ENCODE measurements around the gene CFAP57.
A peak's percentile ranks its signal among the peaks of the same experiment; 100 is the strongest.

The CFAP57 gene

DNA sequence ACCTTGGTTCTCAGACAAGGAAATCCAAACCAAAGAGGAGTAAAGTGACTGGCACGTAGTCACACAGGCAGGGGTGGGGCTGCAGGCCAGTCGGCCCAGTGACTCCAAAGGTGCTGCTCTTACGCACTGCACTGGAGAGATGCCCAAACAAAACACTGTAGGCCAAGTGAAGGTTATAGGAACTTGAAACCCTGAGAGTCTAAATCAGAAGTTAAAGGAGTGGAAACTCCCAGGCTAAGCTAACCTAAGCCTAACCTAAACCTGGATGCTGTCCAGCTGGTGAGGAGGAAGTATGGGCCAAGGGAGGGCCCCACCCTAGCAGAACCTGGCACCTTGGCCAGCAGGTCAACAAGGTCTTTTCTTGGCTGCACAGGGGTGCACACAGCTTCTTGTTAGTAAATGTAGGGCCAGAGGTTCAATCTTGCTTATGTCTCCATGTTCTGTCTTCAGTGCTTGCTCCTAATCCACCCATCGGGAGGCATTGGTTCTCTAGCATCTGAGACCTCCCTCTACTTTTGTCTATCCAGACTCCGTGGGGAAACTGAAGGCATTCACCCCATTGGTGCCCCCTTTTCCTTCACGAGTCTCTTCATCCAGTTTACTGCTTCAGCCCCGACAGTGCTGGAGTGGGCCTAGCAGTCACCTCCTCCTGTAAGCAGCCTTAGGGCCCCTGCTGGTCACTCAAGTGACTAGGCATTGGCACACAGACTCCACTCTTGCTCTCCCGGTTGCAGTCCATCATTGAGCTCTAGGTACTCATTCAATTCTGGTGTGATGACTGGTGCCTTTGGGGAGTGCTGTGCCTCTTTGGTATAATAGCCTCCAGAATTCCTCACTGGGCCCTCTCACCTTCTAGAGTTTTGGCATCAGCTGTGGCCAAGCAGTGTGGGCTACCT, 84.8 kb downstream of the CFAP57 start:
- DNase-seq, result no peak

DNA sequence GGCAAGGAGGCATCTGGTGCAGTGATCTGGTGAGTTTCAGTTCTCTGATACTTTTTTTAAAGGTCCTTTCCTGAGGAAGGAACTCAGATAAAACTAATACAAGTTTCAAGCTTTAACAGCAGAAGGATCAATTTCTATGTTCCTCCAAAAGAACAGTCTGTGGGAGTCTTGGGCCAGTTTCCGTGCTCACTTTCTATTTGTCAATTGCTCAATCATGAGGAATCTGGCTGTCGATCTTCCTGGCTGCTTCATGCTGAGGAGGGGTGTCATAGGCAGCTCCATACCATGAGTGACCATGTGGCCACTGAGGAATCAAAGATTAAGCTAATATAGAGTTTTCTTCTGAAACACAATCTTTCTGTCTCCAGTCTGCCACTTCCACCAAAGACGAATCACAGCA, 86.2 kb downstream of the CFAP57 start:
- DNase-seq, result no peak

DNA sequence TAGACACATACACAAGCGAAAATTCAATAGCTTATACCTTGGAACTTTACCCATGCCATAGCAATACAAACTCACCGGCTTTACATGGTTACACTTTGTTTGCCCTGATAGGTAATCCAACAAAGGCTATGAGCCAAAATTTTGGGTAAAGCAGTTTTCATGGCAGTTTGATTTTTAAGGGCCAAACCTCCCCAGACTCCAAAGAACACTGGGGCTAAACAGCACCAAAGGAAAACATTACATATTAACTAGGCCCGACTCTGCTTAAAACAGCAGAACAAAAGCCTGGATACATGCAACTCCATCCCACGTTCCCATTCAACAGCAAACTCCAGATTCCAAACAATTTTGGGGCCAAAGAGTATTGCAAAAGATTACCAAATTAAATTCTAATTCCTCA, 93.3 kb downstream of the CFAP57 start:
- no peak for DNase-seq

DNA sequence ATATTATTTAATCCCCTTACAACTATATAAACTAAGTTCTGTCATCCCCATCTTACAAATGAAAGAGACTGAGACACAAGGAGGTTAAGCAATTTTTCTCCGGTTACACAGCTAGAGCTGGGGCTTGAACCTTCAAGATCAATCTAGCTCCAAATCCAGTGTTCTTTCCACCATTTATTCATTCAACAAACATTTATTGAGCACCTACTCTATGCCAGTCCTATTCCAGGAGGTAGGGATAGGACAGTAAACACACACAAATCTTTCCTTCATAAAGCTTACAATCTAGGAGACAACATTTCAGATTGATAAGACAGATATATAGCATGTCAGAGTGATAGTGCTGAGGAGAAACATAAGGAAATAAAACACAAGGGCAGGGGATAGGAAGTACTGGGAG, 94.8 kb downstream of the CFAP57 start:
- DNase-seq, result no peak

DNA sequence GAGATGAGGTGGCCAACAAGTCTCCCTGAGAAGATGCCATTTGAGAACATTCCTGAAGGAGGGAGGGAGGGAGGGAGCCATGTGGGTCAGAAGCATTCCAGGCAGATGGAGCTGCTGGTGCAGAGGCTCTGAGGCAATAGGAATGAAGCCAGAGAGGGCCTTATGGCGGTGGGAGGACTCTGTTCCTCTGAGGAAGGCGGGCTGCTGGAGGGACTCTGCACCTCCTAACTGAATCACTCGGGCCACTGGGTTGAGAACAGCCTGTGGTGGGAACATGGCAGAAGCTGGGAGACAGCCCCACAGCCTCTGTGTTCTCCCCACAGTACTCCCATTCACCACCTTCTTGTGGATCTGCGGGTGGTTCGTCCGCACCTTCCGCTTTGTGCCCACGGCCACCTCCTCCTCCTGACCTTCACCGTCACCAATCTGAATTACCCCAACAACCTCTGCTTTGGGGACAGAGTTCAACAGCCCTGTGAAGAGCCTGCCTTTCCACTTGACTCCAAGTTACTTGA, 95.2 kb downstream of the CFAP57 start:
- no peak for DNase-seq

DNA sequence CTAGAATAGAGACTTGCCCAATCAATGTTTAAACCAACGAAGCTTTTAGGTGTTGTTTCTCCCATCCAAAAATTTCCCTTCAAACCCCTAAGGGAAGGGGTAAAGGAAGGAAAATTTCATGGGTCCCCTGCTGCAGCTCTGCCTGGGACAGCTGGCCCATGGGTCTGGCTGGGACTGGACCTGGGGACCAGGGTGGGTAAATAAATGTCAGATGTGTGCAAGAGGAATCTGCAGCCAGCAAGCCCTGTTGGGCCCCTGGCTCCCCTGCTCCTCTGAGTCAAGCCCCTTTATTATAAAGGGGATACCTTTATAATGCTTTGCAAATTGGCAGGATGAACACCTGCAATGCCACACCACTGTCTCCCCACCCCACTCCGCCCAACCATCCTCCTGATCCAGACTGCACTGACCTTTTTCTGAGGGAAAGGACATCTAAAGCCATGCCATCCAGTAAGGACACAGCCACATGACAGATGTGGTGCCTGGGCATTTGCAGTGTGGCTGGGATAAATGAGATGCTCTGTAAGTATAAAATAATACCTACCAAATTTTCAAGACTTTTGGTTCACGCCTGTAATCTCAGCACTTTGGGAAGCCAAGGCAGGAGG, 95.8 kb downstream of the CFAP57 start:
- DNase-seq, result no peak

DNA sequence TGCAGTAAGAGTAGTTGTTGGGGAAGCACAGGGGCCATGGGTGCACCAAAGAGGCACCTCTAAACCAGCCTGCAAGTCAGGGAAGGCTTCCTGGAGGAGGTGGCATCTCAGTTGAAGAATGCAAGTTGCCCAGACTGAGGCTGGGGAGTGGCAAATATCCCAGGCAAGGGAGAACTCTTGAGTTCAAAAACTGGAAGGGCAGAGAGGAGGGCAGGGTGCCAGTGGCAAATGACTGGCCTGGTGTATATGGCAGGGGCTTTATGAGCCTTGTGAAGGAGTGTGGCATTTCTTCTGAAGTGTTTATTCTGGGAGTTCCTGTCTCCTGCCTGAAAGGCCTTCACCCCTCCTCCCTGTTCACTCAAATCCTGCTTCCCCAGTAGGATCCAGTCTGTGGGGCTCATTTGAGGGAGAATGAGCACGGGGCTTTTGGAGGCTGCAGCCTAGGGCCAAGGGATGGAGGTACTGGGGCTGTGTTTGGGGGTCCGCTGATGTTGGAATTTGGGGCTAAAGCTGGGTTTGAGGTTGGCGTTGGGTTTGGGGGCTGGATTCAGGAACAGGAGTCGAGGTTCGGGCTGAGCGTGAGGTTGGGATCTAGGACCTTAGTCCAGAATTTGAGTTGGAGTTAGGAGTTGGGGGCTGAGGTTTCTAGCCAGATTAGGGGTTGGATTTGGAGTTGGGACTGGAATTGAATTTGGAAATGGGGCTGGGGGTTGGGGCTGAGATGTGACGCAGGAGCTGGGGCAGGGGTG, 97.7 kb downstream of the CFAP57 start, which contains the start of gene TMEM125:
TMEM125 (plus strand) TSS at position 357 of the 749 bp plus-strand sequence. CDS start 2,740 bp downstream, outside the sequence.
- peak; percentile 92 for DNase-seq

DNA sequence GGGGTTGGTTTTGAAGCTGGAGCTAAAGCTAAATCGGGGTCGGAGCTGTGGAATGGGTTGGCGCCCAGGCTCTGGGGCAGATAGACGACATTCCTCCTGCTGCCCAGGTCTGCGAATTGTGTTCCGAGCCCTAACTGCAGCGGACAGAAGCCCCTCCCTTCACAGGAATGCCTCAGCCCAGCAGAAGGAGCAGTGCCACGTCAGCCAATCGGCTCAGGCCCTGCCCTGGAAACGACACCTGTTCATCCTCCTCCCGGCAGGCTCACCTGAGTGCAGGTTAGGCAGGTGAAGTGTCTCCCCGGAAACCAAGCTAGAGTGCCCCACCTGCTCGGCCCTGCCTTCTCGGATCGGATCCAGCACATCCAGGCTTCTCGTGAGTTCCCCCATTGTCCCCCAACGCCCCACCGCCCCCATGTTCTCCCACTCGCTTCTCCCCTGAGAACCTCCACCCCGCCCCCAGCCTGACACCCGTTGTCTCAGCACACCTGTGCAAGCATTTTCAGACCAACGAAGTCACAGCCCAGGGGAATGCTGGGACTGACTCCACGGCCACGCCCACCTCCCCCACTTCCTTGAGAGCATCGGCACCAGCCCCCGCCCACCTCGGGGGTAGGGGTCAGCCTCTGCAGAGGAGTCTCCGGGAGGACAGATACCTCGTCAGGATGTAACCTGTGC, 98.4 kb downstream of the CFAP57 start:
- peak; percentile 88 for DNase-seq

DNA sequence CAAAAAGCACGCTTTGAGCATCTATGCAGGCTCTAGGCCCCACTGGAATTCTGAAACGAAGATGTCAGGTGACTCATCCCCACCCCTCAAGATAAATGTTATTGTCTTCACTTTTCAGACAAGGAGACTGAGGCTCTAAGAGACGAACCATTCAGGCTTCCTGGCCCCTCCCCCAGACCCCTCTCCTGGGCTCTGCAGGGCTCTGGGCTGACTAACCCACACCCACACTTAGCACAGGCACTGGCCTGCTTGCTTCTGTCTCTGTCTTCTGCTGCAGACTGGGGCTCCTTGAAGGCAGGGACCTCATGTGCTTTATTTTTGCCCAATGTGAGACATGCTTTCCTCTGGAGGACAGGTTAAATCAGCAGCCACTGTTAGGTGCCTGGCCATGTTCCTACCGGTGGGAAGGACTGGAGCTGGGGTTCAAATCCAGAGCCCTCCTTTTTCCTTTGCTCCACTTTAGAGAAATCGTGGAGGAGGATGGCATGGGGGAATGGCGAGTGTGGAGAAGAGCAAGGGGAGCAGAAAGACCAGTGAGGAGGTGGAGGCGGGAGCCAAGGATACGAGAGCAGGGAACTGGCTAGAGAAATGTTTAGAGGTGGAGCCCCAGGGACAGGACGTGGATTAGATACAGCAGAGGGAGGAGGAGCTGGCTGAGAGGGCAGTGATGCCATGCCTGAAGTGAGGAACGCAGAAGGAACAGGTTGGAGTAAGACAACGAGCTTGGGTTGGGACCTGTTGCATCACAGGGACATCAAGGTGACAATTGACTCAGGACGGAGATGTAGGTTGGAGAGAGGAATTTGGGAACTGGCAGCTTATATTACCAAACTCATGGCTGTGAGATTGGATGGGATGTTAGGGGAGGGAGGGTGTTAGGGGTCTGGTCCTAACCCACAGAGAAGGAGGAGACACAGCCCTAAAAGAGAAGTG, 99.3 kb downstream of the CFAP57 start:
- no peak for DNase-seq

DNA sequence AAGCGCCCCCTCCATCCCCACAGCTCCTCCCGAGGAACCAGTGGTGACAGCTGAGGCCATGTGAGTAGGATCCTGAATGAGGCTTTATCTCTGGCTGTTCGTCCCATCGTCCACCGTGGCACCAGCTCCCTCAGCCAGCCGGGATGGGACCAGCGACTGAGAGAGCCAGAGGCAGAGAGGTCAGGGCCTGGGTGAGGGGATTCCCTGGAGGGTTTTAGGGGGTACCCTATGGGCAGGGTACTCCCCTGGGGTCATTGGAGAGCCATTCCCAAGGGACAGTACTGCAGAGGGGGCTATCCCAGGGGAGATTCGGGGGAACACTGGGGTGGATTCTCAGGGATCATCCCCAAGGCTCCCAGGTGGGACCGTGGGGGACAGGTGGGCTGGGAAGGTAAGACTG, 100.0 kb downstream of the CFAP57 start:
- DNase-seq, result no peak

DNA sequence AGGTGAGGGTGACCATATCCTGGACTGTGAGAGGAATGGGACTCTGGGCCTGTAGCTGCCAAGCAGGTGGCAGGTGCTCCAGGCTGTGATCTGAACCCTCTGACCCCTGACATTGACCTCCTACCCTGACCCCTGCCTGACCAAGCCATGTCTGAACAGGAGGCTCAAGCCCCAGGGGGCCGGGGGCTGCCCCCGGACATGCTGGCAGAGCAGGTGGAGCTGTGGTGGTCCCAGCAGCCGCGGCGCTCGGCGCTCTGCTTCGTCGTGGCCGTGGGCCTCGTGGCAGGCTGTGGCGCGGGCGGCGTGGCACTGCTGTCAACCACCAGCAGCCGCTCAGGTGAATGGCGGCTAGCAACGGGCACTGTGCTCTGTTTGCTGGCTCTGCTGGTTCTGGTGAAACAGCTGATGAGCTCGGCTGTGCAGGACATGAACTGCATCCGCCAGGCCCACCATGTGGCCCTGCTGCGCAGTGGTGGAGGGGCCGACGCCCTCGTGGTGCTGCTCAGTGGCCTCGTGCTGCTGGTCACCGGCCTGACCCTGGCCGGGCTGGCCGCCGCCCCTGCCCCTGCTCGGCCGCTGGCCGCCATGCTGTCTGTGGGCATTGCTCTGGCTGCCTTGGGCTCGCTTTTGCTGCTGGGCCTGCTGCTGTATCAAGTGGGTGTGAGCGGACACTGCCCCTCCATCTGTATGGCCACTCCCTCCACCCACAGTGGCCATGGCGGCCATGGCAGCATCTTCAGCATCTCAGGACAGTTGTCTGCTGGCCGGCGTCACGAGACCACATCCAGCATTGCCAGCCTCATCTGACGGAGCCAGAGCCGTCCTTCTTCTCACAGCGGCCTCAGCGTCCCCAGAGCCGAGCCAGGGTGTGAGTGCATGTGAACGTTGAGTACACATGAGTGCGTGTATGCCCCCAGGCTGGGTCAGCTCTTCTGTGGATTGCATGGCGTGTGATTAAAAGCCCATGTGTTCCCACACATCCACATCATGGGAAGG, 100.7 kb downstream of the CFAP57 start:
- no peak for DNase-seq

DNA sequence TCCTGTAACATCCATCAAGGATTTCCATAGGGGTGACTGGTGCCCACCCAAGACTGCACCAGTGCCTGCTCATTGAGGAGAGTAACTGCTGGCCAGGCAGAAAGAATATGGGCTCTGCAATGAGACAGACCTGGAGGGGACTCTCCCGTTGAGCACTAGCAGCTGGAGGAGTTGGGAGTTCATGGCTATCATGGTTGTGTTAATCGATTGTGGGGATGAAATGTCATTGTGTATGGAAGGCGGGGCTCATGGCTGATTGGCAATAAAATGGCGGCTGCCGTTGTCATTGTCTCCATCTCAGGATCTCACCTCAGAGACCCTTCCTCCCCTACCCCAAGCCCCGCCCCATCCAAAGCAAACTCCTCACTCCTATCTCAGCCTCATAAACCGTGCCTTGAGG, 101.6 kb downstream of the CFAP57 start:
- DNase-seq, result no peak

DNA sequence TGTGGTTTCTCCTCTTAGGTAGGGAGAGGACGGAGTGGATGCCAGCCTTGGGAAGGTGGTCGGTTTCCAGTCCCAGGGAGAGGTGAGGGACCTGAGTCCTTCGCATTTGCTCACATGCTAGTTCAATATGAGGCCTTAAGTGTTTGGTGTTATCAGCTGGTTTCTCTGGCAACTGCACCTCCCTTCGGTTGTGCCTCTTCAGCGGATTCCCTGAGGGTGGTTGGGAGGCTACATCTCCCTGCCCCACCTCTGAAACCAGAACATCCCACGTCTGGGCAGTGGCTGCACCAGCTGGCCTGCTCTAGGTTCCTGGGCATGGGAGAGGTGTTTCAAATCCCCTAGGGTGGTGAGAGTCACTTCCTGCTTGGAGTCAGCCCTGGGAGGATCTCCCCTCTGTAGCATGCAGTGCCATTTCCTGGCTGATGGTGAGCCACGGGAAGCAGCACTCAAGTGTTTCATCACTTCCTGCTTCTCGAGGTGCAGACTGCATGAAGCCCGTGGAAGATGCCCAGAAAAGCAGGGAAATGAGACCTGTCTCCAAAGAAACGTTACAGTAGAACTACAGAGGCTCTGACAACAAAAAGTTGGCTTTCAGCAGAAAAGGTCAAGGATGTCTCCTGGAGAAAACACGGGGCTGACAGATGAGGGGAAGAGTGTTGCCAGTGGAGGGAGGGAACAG, 102.1 kb downstream of the CFAP57 start:
- DNase-seq, result peak; percentile 93

DNA sequence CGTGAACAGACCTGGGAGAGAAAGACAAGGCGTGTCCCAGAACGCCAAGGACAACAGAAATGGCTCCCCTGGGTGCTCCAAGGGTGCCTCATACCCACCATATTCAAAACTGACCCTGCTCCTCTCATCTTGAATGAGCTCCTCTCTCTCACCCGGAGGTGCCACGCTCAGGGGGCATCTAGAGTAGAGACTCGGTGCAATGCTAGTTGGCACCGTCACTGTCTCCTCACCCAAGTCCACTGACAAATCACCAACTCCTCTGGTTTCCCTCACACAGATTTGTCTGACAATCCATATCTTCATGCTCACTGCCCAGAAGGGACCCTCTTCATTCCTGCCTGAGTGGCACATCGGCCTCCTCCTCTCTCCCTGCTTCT, 102.7 kb downstream of the CFAP57 start:
- DNase-seq, result no peak

DNA sequence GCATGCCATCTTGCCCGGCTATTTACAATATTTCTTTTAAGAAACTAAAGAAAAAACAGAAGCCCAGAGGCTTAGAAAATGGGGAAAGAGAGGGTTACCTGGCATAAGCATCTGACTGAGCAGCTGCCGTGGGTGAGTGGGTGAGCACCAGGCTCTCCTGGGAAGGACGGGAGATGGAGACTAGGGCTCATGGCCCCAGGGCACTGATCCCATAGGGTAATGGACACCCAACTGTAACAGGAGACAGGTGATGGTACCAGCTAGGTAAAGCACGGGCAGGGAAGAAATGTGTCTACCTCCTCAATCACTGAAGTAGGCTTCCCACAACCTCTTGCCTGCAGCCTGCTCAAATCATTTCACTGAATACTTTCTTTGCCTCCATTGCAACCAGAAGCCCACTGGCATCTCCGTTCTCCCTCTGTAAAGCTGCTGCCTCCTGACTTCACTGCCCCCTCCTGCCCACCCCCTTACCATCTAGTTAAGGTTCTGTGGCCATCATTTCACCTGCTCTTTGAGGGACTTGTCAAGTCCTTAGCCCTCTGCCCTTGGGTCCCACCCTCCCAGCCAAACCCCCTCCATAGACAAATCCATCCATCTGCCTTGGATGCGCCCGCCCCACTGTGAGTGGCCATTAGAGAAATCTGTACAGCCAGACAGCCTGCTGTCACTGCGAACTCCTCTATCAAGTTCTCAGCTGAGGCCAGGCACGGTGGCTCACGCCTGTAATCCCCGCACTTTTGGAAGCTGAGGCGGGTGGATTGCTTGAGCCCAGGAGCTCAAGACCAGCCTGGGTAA, 103.9 kb downstream of the CFAP57 start:
- DNase-seq, result no peak

DNA sequence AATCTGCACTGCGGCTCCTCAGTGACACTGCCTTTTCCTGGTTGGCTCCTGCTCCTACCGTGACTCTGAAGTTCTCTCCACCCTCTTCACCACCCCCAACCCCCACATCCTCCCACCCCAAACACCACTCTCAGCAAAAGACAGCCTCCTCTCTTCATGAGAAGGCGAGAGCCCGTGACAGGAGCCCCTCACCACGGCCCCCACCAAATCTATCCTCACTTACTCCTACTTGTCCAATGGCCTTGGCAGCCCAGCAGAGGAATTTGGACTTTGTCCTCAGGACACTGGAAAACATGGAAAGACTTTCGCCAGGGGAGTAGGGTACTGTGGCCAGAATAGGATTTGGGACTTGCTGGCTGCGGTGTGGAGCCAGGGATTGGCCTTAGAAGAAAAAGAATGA, 104.5 kb downstream of the CFAP57 start:
- no peak for DNase-seq

DNA sequence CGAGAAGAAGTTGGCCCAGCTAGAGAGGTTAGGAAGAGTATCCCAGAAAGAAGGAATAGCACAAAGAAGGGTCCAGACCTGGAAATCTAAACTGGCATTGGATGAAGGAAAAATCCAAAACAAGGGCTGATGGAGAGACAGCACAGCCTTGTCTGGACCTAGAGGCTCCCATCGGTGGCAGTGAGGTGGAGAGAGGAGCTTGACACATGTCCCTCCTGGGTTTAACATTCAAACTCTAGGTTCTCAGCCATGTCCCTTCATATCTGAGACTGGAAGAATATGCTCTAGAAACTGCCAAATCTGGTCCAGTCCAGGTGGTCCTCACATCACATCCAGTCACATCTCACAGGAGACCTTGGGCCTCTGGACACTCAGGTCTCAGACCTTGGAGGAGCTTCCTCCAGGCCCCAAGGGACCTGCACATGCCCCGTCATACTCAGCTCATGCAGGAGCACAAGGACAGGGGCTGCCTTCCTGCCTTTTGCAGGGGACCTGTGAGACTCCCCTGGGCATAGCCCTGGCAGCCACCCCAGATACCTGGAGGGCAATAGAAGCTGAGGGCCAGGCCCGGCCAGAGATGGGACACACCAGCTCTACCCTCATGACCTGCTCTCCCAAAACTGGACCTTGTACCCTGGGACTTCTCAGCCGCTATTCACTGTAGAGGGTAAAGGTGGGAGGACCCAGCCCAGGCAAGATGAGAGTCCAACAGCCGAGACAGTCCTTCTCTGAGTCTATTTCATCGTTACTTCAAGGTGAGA, 105.2 kb downstream of the CFAP57 start:
- no peak for DNase-seq

DNA sequence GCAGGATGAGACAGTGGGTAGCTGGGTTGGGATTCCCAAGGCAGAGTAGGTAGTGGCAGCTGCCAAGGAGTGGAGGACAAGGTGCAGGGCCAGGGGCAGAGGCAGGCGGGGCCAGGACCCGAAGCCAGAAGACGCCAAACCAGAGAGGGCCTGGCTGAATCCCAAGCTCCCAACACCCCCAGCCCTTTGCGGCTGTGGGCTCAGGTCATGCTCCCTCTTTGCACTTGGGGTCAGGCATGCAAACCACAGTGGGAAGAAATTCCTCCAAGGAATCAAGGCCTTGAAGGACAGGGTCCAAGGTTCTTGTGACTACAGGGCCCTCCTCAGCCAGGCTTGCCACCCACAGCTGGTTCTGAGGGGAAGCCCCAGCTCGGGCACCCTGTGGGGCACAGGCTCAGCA, 107.0 kb downstream of the CFAP57 start:
- DNase-seq, result no peak
